Measurements from ENCODE around the gene COA1.
"Not testable (repeated sequence)": the region's sequence is repeated elsewhere in the genome, so short reads cannot be mapped to it uniquely, and the experiment has no call there.

The COA1 gene

DNA sequence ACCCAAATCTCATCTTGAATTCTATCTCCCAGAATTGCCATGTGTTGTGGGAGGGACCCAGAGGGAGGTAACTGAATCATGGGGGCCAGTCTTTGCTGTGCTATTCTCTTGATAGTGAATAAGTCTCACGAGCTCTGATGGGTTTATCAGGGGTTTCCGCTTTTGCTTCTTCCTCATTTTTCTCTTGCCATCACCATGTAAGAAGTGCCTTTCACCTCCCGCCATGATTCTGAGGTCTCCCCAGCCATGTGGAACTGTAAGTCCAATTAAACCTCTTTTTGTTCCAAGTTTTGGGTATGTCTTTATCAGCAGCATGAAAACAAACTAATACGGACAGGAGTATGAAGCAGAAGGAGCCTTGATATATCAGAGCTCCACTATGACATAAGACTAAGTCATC, 41.5 kb downstream of the COA1 start:
- DNase-seq: not testable (repeated sequence)

DNA sequence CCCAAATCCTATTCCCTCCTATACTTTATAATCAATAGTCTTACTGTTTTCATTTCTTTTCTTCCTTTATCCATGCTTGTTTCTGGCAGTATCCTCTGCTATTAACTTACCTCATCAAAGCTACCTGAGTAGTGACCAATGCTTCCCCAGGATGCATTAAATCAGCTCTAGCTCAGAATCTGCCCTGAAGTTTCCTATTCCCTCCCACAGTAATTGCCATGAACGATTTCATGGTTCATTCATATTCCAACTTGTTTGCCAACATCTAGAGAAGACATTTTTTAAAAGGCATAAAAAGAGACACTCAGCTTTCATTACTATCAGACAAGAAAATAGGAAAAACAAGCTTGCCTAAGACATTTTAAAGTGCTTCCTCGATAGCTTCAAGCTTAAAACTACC, 42.3 kb downstream of the COA1 start:
- no peak for DNase-seq

DNA sequence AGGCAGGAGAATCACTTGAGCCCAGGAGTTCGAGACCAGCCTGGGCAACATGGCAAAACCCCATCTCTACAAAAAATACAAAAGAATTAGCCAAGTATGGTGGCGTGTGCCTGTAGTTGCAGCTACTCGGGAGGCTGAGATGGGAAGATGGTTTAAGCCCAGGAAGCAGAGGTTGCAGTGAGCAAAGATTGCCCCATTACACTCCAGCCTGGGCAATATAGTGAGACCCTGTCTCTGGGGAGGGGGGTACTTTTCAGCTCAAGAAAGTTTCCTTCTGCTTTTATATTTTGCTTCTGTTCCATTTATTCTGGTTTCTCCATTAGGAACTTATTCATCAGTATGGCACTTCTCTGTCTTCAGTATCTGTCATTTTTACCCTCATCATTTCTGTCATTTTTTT, 48.6 kb downstream of the COA1 start:
- no peak for DNase-seq

GRCh38 chr7:43679210-43680068, 49.9 kb downstream of the COA1 start:
- DNase-seq: no peak

GRCh38 chr7:43678315-43678714, 51.0 kb downstream of the COA1 start:
- no peak for DNase-seq

DNA sequence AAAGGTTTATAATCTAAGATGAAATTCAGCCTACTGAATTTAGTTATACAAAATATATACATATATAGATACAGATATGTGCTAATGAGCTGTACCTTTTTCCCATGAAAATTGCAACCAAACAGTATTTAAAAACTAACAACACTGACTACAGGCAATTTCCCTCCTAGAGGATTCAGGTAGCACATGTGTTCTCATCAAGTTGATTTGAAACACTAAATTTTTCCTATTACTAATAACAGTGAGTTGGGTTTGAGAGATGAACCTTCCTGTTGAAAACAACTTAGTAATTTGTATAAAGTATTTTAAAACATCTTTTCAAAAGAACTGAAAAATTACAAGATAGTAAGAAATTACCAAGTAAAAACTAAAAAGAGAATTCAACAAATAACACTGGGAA, 51.5 kb downstream of the COA1 start:
- DNase-seq: no peak

DNA sequence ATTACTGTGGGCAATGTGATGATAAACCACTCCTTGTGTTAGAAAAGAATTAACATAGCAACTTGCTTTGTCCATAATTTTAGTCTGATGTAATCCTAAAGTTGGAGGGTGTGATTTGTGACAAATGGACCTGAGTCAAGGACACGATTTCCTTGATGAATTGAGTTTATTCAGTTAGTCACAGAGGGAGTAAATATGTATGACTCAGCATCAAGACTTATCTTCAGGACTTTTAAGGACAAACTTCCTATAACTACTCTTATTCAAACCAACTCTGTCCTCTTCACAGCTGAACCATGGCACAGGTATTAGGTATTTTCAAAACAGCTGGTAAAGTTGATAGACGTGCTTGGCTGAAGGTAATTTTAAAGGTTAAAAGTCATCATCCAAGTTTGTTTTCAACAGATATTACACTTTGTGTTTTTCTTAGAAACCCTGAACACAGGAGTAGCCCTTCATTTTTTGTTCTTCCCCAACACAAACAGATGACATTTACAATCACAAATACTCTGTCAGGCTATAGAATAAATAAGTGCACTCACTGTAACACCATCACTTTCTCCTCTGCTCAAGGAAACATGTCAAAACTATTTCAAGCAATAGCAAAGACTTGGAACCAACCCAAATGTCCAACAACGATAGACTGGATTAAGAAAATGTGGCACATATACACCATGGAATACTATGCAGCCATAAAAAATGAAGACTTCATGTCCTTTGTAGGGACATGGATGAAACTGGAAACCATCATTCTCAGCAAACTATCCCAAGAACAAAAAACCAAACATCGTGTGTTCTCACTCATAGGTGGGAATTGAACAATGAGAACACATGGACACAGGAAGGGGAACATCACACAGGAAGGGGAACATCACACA, 54.5 kb downstream of the COA1 start:
- no peak for DNase-seq

GRCh38 chr7:43673243-43673976, 55.9 kb downstream of the COA1 start:
- not testable (repeated sequence) for DNase-seq

- DNase-seq: no peak
Observed at GRCh38 chr7:43671521-43671920, 57.8 kb downstream of the COA1 start.

DNA sequence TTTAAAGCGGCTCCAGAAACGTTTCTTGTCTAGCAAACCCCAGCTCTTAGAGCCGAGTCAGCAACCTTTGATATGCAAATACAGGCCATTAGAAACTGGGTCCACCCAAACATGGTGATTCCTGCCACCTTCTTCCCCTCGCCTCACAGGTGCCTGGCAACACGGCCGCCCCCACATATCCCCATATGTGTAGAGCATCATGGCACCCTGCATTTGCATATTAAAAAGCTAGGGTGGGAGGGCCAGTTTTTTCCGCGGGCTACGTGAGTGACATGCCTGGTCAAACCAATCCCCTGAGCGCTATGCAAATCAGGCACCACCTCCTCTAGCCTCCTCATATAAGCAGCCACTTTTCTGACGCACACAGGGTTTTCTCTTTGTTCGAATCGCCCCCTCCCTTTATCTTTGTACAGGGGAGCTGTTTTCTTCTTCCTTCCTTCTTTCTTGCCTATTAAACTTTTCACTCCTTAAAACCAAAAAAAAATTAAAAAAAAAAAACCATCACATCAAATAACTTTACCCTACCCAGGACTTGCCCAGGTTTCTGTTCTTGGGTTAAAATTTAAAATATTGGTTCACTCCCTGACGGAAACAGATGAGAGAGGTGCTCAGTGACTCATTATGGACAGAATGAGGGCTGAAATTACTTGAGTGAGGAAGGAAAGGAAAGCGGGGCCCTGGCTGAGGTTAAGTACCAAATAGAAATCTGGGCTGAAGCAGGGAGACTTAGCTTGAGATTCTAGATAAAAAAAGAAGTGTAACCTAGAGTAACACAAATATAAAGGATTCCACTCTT, 59.8 kb downstream of the COA1 start:
- no peak for DNase-seq

GRCh38 chr7:43668035-43668434, 61.3 kb downstream of the COA1 start:
- DNase-seq: no peak

- no peak for DNase-seq
Observed at GRCh38 chr7:43666938-43667337, 62.4 kb downstream of the COA1 start.

GRCh38 chr7:43664681-43665080, 64.6 kb downstream of the COA1 start:
- no peak for DNase-seq

DNA sequence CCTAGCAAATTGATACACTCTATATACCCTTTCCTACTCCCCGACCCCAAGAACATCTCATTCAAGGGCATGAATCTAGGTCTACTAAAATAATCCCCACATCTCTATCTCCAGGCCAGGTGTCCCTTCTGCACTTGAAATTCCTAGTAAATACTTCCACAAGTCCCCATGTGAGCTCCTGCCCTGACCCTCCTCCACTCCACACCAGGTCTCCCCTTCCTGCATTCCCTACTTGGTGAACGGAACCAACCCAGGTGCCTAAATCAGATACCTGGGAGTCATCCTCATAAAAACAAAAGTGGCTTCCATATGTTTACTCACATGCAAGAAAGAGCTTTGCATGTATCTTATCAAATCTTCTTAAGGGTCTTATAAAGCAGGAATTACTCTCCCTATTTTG, 69.2 kb downstream of the COA1 start:
- no peak for DNase-seq

DNA sequence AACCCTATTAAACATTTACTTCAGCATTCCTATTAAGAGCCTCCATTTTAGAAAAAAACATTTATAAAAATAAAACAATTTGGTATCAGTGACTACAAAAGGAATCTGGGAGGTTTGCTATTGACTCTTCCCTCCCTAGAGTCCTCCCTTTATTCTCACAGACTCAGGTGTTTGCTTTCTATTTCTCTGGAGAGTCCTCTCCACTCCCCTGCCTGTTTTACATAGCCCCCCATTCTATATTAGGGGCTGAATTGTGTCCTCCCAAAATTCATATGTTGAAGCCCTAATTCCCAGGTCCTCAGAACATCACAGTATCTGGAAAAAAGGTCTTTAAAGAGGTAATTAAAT, 69.8 kb downstream of the COA1 start:
- DNase-seq: no peak

DNA sequence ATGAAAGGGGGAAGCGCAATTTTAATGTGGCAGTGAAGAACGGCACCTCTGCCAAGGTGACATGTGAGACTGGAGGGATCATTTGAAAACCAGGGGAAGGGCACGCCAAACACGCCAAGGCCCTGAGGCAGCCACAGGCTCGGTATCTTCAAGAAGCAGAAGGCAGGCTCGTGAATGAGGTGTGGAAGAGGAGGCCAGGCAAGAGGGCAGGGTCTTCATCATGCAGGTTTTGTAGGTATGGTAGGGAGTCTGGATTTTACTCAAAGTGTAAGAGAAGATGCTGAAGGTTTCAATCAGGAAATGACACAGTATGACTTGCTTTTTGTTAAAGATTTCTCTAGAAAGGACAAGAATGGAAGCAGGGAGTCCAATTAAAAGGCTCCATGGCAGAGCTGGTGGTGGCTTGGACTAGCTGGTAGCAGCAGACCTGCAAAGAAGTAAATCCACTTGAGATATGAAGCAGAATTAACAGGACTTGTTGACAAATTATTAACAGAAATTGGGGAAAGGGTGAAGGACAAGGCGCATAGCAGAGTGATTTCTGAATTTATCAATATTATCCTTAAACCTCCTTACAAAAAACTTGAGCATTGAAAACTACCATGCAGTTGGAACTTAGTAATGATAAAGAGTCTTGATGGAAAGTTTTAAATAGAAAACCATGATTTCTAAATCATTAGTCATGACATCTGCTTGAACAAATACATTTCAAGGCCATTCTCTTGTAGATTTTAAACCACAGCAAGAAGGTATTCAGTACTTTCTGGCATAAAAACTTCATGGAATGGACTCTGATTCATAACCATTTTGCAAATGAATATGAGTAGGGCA, 70.4 kb downstream of the COA1 start:
- no peak for DNase-seq

DNA sequence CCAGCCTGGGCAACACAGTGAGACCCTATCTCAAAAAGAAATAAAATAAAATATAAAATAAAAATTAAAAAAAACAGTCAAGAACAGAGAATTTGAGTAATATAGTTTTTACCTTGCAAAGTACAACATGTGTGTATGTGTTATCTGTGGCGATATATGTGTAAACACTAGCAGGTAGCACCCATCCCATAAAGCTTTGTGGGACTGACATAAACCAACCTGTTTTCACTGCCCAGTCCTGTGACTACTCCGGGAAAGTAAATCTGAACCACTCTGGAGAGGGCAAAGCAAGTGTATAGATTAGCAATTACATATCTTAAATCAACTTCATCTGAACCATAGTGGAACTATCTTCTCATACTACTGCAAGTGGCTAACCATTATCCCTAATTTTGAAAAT, 72.3 kb downstream of the COA1 start:
- no peak for DNase-seq

DNA sequence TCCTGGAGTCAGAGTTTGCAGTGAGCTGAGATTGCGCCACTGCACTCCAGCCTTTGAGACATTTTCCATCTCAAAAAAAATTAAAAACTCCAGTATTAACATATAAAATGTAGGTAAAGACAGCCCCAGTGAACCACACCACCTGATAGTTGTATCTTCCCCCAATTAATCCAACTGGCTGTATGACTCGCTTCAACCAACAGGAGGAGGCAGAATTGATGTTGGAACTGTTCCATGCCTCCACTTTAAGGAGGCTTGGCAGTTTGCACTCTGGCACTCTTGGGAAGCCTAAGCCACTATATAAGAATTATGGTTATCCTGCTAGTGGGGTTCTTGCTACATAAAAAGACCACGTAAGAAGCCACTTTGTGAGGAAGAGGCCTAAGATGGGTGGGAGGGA, 73.7 kb downstream of the COA1 start:
- DNase-seq: no peak

DNA sequence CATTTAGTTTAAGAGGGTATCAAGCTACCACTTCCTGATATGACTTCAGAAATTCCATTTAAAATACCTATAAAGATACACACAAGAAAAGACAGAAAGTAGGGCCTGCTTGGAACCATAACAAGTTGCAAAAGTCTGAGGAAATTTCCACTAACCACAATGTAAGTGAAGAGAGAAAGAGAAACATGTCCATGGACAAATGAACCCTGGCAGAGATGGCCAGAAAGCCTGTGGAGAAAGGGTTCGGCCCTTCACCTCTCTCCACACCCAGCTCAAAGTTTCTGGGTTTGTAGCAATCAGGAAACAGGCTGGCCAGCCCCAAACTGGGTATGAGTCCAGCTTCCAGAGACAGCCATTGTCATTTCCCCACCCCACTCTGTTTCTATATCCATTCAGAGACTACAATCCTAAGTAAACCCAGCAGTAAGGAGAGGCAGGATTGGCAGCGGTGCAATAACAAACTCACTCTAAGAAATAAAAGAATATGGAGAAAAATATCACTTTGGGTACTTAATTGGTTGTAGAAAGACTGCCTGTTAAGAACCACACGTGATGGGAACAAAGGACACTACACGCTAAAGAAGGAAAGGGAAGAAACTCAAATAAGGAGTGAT, 75.3 kb downstream of the COA1 start:
- no peak for DNase-seq

DNA sequence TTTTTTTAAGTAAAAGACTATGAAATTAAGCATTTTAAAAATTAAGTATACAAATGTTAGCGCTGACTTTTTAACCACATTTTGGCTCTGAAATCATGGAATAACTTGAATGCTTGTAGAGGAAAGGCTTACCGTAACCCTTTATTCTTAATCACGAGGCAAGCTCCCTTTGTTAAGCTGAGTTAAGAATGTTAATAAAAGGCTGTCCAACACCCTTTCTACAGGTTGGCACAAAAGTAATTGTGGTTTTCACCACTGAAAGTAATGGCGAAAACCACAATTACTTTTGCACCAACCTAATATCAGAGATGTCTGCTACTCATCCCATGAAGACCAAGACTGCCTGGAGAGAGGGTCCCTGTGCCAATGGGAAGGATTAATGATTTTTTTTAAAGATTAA, 75.9 kb downstream of the COA1 start:
- no peak for DNase-seq

- DNase-seq: no peak
Observed at GRCh38 chr7:43652364-43652763, 77.0 kb downstream of the COA1 start.
